AG20443 (cell line): ENCODE data around the gene CENPP.

ENCODE experiments used
- DNase-seq: peaks from one replicate; pipeline ENCODE4 v3.0.0; 2012; ENCODE audit warnings: low spot score, mixed read lengths

Gene CENPP

GRCh38 chr9:92658611-92659010 is 332.9 kb downstream of the CENPP start:
- no peak for DNase-seq

- no peak for DNase-seq
These were observed 333.8 kb downstream of the CENPP start for GRCh38 chr9:92659601-92660000.

GRCh38 chr9:92660266-92660665 is 334.5 kb downstream of the CENPP start:
- DNase-seq: no peak

GRCh38 chr9:92661127-92661526 is 335.4 kb downstream of the CENPP start:
- no peak for DNase-seq

- DNase-seq: no peak
These were observed 336.0 kb downstream of the CENPP start for GRCh38 chr9:92661743-92662142.

DNA sequence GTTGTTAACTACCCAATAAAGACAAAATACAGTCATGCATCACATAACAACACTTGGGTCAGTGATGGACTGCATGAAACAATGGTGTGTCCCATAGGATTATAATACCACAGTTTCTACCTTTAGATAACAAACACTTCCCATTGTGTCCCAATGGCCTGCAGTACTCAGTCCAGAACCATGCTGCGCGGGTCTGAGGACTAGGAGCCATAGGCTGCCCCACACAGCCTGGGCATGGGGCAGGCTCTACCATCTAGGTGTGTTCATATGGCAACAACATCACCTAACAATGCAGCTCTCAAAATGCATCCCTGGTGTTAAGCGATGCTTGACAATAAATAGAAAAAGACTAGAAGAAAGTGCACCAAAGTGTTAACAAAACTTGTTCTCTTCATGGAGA is 337.4 kb downstream of the CENPP start:
- no peak for DNase-seq

DNA sequence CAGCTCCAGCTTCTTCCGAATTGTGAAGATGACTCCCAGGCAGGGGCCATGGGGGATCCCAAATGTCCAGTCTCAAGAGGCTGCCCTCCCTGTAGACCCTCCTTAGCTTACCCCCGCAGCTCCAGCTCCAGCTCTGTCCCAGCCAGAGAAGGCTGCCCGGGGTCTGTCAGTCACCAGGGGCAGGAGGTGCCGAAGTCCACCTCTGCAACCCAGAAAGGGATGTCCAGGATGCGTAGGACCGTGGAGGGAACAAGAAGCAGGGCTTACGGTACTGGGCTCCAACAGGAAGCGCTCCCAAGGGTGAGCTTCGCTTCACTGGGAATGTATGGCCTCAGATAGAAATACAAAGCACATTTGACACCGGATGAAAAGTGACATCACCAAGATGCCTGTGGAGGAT is 338.2 kb downstream of the CENPP start:
- DNase-seq: no peak

- no peak for DNase-seq
These were observed 338.8 kb downstream of the CENPP start for GRCh38 chr9:92664394-92665152.

GRCh38 chr9:92665836-92666235 is 340.1 kb downstream of the CENPP start:
- DNase-seq: no peak

GRCh38 chr9:92666236-92666635 is 340.5 kb downstream of the CENPP start:
- no peak for DNase-seq

GRCh38 chr9:92666912-92667532 is 341.3 kb downstream of the CENPP start:
- peak; percentile 0 for DNase-seq

DNA sequence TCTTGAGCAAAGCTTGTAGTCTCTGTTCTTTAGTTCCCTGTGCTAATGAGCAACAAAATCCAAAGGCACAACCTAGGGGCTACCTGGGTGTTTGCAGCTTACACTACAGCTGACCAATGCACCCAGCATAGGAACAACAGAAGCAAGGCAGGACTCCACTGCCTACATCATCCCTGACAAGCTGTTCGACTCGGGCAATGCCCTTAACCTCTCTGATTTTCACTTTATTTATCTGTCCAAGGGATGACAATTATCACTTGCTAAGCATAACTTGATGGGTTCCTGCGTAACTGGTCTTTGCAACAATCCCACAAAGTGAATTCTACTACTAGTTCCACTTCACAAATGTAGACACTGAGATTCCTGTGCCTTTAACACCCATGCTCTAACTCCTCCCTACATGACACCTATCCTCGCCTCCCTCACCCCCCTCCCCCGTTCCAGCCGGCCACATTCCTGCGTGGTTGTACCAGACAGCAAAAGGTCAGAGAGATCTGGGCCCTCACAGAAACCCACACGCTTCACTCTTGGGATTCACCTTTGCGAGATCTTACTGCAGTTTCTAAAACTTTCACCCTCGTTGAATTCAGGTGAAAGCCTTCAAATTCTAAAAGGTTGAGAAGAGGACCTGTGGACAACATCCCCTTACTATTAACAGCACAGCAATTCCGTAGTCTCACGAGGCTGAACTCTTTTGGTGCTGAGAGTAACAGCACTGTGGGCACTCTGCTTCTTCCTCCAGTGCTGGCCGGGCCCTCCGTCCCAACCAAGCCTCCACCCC is 343.2 kb downstream of the CENPP start:
- peak; percentile 85 for DNase-seq

DNA sequence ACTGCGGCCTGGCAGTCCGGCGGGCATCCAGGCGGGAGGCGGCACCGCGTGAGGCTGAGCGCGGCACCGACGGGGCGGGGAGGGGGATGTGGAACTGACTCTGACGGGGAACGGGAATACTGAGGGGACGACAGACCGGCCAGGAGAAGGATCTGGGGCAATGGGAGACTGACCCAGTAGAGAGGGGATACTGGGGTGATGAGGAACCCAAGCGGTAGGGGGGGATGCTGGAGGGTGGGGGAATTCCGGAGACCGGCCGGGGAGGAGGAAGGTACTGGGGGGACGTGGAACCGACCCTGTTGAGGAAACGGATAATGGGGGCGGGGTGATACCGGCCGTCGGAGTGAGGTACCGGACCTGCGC is 343.8 kb downstream of the CENPP start:
- peak; percentile 63 for DNase-seq
